ENCODE data around the gene AKR7A3. TPM values are rescaled to one million over a fixed set of nuclear protein-coding genes. Genes with fewer than 3 reads are reported as not detected.
"Not testable (repeated sequence)": the region's sequence is repeated elsewhere in the genome, so short reads cannot be mapped to it uniquely, and the experiment has no call there.

The AKR7A3 gene
- total RNA-seq, 1 donor from 2014 or later: 1.0 TPM

GRCh38 chr1:19256301-19256700 lies 32.3 kb downstream of the AKR7A3 start:
- DNase-seq (ENCODE audit: low spot score): not testable (repeated sequence)

GRCh38 chr1:19255288-19255687 lies 33.3 kb downstream of the AKR7A3 start:
- DNase-seq (ENCODE audit: low spot score): no peak

- no peak for DNase-seq (ENCODE audit: low spot score)
Observed at GRCh38 chr1:19254416-19254815, 34.2 kb downstream of the AKR7A3 start.

GRCh38 chr1:19251305-19252196 lies 37.0 kb downstream of the AKR7A3 start, which contains the start of the genes EMC1 and MRTO4:
Gene EMC1 (minus strand): TSS chr1:19251524. CDS start chr1:19251509, 15 bp downstream.
Gene MRTO4 (plus strand): TSS chr1:19251805. CDS start chr1:19251836, 31 bp downstream.
- DNase-seq (ENCODE audit: low spot score): peak; percentile 95

GRCh38 chr1:19250629-19251304 lies 37.8 kb downstream of the AKR7A3 start:
- DNase-seq (ENCODE audit: low spot score): no peak

GRCh38 chr1:19240673-19241538 lies 47.7 kb downstream of the AKR7A3 start:
- DNase-seq (ENCODE audit: low spot score): no peak

- DNase-seq (ENCODE audit: low spot score): no peak
Observed at GRCh38 chr1:19239876-19240275, 48.7 kb downstream of the AKR7A3 start.

GRCh38 chr1:19234224-19234623 lies 54.3 kb downstream of the AKR7A3 start:
- DNase-seq (ENCODE audit: low spot score): peak; percentile 51

Other genes starting within 250 kb of the AKR7A3 start
- 156 TPM for gene UBR4, start 78.5 kb downstream of the AKR7A3 start, total RNA-seq
- gene EMC1, start 37.2 kb downstream of the AKR7A3 start, total RNA-seq: 39.9 TPM
- gene MRTO4, start 37.0 kb downstream of the AKR7A3 start, total RNA-seq: 33.5 TPM
- 39.4 TPM for gene AKR7A2, start 23.4 kb upstream of the AKR7A3 start, total RNA-seq
- 15.1 TPM for gene SLC66A1, start 23.6 kb upstream of the AKR7A3 start, total RNA-seq
- gene CAPZB, start 196.8 kb upstream of the AKR7A3 start, total RNA-seq: 260 TPM

All from mesenteric fat pad (tissue), 1 donor.